Measurements from ENCODE around the gene GP5. TPM values are rescaled to one million over a fixed set of nuclear protein-coding genes. Genes with fewer than 3 reads are reported as not detected.

Gene GP5
- total RNA-seq, 1 experiment from 2014 or later = 0.05 TPM

DNA sequence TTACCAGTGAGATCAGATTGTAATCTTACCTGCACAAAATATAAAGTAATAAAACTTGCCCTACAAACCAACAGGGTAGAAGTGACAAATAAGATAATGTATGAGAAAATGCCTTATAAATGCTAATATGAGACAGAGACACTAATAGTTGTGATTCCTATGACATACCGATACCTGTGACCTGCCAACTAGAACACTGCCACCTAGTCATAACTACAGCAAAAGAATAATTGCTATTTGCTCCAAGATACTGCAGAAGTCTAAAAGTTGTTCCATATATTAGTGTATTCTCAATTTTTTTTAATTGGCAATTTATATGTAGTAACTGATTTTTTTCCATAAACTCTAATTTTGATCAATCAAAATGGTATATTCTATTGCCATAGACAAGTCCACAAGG, 25.3 kb upstream of the GP5 start:
- Histone ChIP-seq H3K9me3 (ENCODE audit: control insufficient read depth, insufficient read depth, low read depth, low read length) (no peaks in the 10 kb centered on the region), H3K27ac (ENCODE audit: low read length) (no peak overlapping the region), H3K36me3 (ENCODE audit: control insufficient read depth, insufficient read depth, low read length) (peaks cover 52% of the 10 kb centered on the region), H3K27me3 (ENCODE audit: control insufficient read depth, insufficient read depth, low read length) (no peaks in the 10 kb centered on the region), H3K4me3 (ENCODE audit: low read depth in 2 of 2, low read length in 2 of 2) (no peak overlapping the region), H3K4me1 (ENCODE audit: control insufficient read depth, insufficient read depth, low read length) (no peaks in the 10 kb centered on the region)
- ChIA-PET CTCF (no interaction called here), POLR2A (no interaction called here)
- no TSS peak for BruUV-seq (replicated peaks)
- no peak for ATAC-seq
- in situ Hi-C loops (cut with HindIII; ENCODE audit: low pct_unique_long_range_greater_than_20kb, low sequenced_read_pairs) (no loop called here), intact Hi-C loops (cut with micrococcal nuclease; ENCODE audit: unreplicated experiment) (loop anchor here (10.0 kb wide), 1 partner anchor 60 kb away; the partner anchor contains the start of gene ATP13A3)
- no peak for DNase-seq (ENCODE audit: low read depth, low spot score)
- TF ChIP-seq, protein P1, sequence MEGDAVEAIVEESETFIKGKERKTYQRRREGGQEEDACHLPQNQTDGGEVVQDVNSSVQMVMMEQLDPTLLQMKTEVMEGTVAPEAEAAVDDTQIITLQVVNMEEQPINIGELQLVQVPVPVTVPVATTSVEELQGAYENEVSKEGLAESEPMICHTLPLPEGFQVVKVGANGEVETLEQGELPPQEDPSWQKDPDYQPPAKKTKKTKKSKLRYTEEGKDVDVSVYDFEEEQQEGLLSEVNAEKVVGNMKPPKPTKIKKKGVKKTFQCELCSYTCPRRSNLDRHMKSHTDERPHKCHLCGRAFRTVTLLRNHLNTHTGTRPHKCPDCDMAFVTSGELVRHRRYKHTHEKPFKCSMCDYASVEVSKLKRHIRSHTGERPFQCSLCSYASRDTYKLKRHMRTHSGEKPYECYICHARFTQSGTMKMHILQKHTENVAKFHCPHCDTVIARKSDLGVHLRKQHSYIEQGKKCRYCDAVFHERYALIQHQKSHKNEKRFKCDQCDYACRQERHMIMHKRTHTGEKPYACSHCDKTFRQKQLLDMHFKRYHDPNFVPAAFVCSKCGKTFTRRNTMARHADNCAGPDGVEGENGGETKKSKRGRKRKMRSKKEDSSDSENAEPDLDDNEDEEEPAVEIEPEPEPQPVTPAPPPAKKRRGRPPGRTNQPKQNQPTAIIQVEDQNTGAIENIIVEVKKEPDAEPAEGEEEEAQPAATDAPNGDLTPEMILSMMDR (IDR thresholded peaks at IDR 0.05) = peak; percentile 14; the same call in 1 of the 2 replicates
- TF ChIP-seq POLR2AphosphoS5 (IDR thresholded peaks at IDR 0.05; ENCODE audit: low read depth, low read length) = no peak
- TF ChIP-seq, protein P2, sequence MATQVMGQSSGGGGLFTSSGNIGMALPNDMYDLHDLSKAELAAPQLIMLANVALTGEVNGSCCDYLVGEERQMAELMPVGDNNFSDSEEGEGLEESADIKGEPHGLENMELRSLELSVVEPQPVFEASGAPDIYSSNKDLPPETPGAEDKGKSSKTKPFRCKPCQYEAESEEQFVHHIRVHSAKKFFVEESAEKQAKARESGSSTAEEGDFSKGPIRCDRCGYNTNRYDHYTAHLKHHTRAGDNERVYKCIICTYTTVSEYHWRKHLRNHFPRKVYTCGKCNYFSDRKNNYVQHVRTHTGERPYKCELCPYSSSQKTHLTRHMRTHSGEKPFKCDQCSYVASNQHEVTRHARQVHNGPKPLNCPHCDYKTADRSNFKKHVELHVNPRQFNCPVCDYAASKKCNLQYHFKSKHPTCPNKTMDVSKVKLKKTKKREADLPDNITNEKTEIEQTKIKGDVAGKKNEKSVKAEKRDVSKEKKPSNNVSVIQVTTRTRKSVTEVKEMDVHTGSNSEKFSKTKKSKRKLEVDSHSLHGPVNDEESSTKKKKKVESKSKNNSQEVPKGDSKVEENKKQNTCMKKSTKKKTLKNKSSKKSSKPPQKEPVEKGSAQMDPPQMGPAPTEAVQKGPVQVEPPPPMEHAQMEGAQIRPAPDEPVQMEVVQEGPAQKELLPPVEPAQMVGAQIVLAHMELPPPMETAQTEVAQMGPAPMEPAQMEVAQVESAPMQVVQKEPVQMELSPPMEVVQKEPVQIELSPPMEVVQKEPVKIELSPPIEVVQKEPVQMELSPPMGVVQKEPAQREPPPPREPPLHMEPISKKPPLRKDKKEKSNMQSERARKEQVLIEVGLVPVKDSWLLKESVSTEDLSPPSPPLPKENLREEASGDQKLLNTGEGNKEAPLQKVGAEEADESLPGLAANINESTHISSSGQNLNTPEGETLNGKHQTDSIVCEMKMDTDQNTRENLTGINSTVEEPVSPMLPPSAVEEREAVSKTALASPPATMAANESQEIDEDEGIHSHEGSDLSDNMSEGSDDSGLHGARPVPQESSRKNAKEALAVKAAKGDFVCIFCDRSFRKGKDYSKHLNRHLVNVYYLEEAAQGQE (IDR thresholded peaks at IDR 0.05; ENCODE audit: insufficient read depth in 1 of 2, low read depth in 2 of 2, low read length in 1 of 2) = no peak
- TF ChIP-seq SIN3A (IDR thresholded peaks at IDR 0.05; ENCODE audit: borderline replicate concordance, insufficient read depth, low read depth, low read length) = no peak
- TF ChIP-seq TCF7L2 (IDR thresholded peaks at IDR 0.05; ENCODE audit: low read depth, low read length) = no peak

DNA sequence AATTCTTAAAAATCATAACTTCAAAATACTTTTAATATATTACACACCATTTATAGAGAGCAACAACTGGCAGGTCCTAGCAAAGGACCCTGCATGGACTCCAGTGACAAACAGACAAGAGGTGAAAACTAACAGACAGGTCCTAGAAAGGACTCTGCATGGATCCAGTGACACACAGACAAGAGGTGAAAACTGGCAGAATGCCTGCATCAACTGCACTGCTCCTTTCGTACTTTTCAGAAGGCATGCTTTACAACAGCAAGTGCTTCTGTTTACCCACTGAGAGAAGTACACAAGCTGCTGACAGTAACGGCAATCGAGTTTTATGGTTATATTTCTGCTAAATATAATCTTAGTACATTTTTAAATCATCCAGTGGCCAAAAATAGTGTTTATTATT, 24.3 kb upstream of the GP5 start:
- ChIA-PET POLR2A (no interaction called here), CTCF (no interaction called here)
- Histone ChIP-seq H3K9me3 (ENCODE audit: control insufficient read depth, insufficient read depth, low read depth, low read length) (no peaks in the 10 kb centered on the region), H3K4me3 (ENCODE audit: low read depth in 2 of 2, low read length in 2 of 2) (no peak overlapping the region), H3K27me3 (ENCODE audit: control insufficient read depth, insufficient read depth, low read length) (no peaks in the 10 kb centered on the region), H3K4me1 (ENCODE audit: control insufficient read depth, insufficient read depth, low read length) (no peaks in the 10 kb centered on the region), H3K27ac (ENCODE audit: low read length) (no peak overlapping the region), H3K36me3 (ENCODE audit: control insufficient read depth, insufficient read depth, low read length) (peaks cover 50% of the 10 kb centered on the region)
- ATAC-seq (no peak; the same call in 1 of the 2 replicates), DNase-seq (ENCODE audit: low read depth, low spot score) (no peak)
- TF ChIP-seq, protein P1 (IDR thresholded peaks at IDR 0.05) = no peak
- TF ChIP-seq POLR2AphosphoS5 (IDR thresholded peaks at IDR 0.05; ENCODE audit: low read depth, low read length) = no peak
- TF ChIP-seq, protein P2 (IDR thresholded peaks at IDR 0.05; ENCODE audit: insufficient read depth in 1 of 2, low read depth in 2 of 2, low read length in 1 of 2) = no peak
- no peak for TF ChIP-seq TCF7L2 (IDR thresholded peaks at IDR 0.05; ENCODE audit: low read depth, low read length)
- TF ChIP-seq SIN3A (IDR thresholded peaks at IDR 0.05; ENCODE audit: borderline replicate concordance, insufficient read depth, low read depth, low read length) = no peak
- intact Hi-C loops (cut with micrococcal nuclease; ENCODE audit: unreplicated experiment) (loop anchor here (10.0 kb wide), 1 partner anchor 61 kb away; the partner anchor contains the start of gene ATP13A3), in situ Hi-C loops (cut with HindIII; ENCODE audit: low pct_unique_long_range_greater_than_20kb, low sequenced_read_pairs) (no loop called here)
- BruUV-seq (replicated peaks) = no TSS peak
